Glutamatergic neuron (in vitro differentiated cells): ENCODE measurements around the gene SMIM5. TPM values are rescaled to one million over a fixed set of nuclear protein-coding genes. Genes with fewer than 3 reads are reported as not detected.

ENCODE experiments used
- DNase-seq: peaks from one replicate; pipeline ENCODE4 v3.0.0; 2022
- H3K27ac Mint-ChIP-seq: one replicate; pipeline ENCODE4 v1.8.0; 2020; ENCODE audit warnings: mild to moderate bottlenecking, mixed read lengths, inconsistent platforms; ENCODE audit not compliant: unreplicated experiment
- H3K27me3 Mint-ChIP-seq: one replicate; pipeline ENCODE4 v1.8.0; 2020; ENCODE audit warnings: mild to moderate bottlenecking, moderate library complexity, mixed read lengths, inconsistent platforms; ENCODE audit not compliant: unreplicated experiment
- H3K36me3 Mint-ChIP-seq: one replicate; pipeline ENCODE4 v1.8.0; 2020; ENCODE audit warnings: mild to moderate bottlenecking, mixed read lengths, inconsistent platforms; ENCODE audit not compliant: unreplicated experiment
- H3K4me1 Mint-ChIP-seq: one replicate; pipeline ENCODE4 v1.8.0; 2020; ENCODE audit warnings: mild to moderate bottlenecking, low read depth, mixed read lengths, inconsistent platforms; ENCODE audit not compliant: unreplicated experiment
- H3K4me3 Mint-ChIP-seq: one replicate; pipeline ENCODE4 v1.8.0; 2020; ENCODE audit warnings: mild to moderate bottlenecking, mixed read lengths, inconsistent platforms; ENCODE audit not compliant: unreplicated experiment
- H3K9me3 Mint-ChIP-seq: one replicate; pipeline ENCODE4 v1.8.0; 2020; ENCODE audit warnings: mild to moderate bottlenecking, moderate library complexity, mixed read lengths, inconsistent platforms; ENCODE audit not compliant: unreplicated experiment
- CTCF ChIP-seq: fragments of 200-600 bp; sonication (generic); IDR thresholded peaks from one replicate; pipeline ENCODE4 v1.5.0; 2021; ENCODE audit not compliant: partially characterized antibody, unreplicated experiment
- total RNA-seq: library from RNA; stranded (reverse); fragmentation: NEBNext Ultra II Directional; extraction: Animal tissue kit (Norgen Biotek cat#: 25700); gene quantifications from one replicate; pipeline ENCODE4 v1.2.1, GENCODE V29; 2021; ENCODE audit not compliant: unreplicated experiment

Gene SMIM5
- total RNA-seq, 1 donor from 2014 or later, result 0.20 TPM

- no peaks in the 10 kb centered on the region for H3K36me3 Mint-ChIP-seq
- H3K9me3 Mint-ChIP-seq, result peaks cover 7% of the 10 kb centered on the region
- TF ChIP-seq CTCF, result no peak
- no peaks in the 10 kb centered on the region for H3K4me1 Mint-ChIP-seq
- no peak overlapping the region for H3K27ac Mint-ChIP-seq
- H3K4me3 Mint-ChIP-seq, result no peak overlapping the region
- DNase-seq, result no peak
- H3K27me3 Mint-ChIP-seq, result peaks cover 2% of the 10 kb centered on the region
These were observed 13.4 kb downstream of the SMIM5 start for GRCh38 chr17:75646638-75646992.

DNA sequence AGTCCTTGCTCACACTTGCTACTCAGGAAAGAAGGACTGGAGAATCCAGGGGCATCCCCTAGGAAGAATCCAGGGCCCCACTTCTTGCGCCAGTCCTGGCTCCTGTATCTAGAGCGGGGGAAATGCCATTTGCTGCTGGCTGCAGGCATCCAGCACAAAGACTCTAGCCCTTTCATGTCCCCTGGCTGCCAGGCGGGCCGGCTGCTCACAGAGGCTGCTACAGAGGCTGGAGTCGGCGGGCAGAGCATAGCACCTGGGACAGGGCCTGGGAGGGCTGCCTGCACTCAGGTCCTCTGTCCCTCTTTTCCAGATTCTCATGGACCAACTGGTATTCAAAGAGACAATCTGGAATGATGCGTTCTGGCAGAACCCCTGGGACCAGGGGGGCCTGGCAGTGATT is 13.8 kb downstream of the SMIM5 start:
- H3K36me3 Mint-ChIP-seq, result no peaks in the 10 kb centered on the region
- H3K27ac Mint-ChIP-seq, result no peak overlapping the region
- no peak overlapping the region for H3K4me3 Mint-ChIP-seq
- H3K4me1 Mint-ChIP-seq, result no peaks in the 10 kb centered on the region
- peaks cover 2% of the 10 kb centered on the region for H3K27me3 Mint-ChIP-seq
- DNase-seq, result no peak
- peaks cover 5% of the 10 kb centered on the region for H3K9me3 Mint-ChIP-seq
- no peak for TF ChIP-seq CTCF

- TF ChIP-seq CTCF, result no peak
- no peak overlapping the region for H3K4me3 Mint-ChIP-seq
- no peak for DNase-seq
- H3K9me3 Mint-ChIP-seq, result peaks cover 5% of the 10 kb centered on the region
- no peaks in the 10 kb centered on the region for H3K4me1 Mint-ChIP-seq
- H3K27me3 Mint-ChIP-seq, result peaks cover 2% of the 10 kb centered on the region
- H3K27ac Mint-ChIP-seq, result no peak overlapping the region
- H3K36me3 Mint-ChIP-seq, result no peaks in the 10 kb centered on the region
These were observed 14.7 kb downstream of the SMIM5 start for GRCh38 chr17:75647921-75648320.

DNA sequence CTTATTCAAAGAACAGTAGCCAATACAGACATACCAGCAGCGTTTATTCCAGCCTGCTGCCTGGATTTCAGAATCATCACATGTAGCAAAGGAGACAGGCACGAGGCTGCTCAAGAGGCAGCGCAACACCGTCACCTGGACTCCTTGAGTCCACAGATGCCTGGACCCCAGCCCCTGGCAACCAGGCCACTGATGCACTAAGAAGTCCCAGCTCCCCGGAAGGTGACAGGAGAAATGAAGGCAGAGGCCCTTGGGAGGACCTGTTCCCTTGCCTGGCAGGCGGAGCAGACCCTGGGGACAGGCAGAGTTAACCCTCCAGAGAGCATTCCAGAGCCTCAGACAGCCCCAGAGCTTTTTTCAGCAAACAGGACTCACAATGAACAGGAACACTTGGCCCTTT is 16.5 kb downstream of the SMIM5 start:
- Mint-ChIP-seq H3K4me1 (no peaks in the 10 kb centered on the region), H3K9me3 (peaks cover 5% of the 10 kb centered on the region), H3K27me3 (no peaks in the 10 kb centered on the region), H3K27ac (no peak overlapping the region), H3K4me3 (no peak overlapping the region), H3K36me3 (no peaks in the 10 kb centered on the region)
- TF ChIP-seq CTCF, result no peak
- no peak for DNase-seq

DNA sequence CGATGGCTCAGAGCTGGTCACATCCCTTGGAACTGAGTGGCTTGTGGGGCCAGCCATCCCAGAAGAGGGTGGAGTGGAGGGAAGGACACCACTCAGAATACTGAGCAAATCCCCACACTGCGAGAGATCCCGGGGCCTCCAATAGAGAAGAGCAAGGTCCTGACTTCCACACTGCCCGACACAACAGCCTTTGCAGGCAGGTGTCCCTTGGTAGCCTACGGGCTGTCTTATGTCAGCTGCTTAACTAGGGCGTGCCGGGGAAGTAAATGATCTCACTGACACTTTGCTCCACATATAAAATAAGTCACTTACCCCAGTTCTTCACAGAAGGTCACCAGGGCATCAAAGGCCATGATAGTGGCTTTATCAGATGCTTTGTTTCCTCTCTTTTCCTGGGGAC is 17.6 kb downstream of the SMIM5 start:
- Mint-ChIP-seq H3K9me3 (peaks cover 4% of the 10 kb centered on the region), H3K4me3 (no peak overlapping the region), H3K4me1 (no peaks in the 10 kb centered on the region), H3K27ac (no peak overlapping the region), H3K27me3 (no peaks in the 10 kb centered on the region), H3K36me3 (no peaks in the 10 kb centered on the region)
- TF ChIP-seq CTCF, result no peak
- DNase-seq, result no peak
